Keratinocyte (primary cell): ENCODE results near the gene WDR27. TPM values are rescaled to one million over a fixed set of nuclear protein-coding genes. Genes with fewer than 3 reads are reported as not detected.

ENCODE experiments used
- DNase-seq: peaks from one replicate; pipeline ENCODE4 v3.0.0-alpha.2; 2011; ENCODE audit warnings: low read depth, missing footprints, low spot score
- FAIRE-seq: peaks from 2 replicates; lab custom pipeline; 2011; peaks lifted over from hg19 to GRCh38; lab: Jason Lieb, UNC
- H2AFZ ChIP-seq: 2 replicates; pipeline ENCODE4 v1.6.0; 2012; ENCODE audit warnings: low read length, control low read depth, inconsistent platforms; ENCODE audit not compliant: control insufficient read depth
- H3K27ac ChIP-seq: 2 replicates; pipeline ENCODE4 v1.5.1; 2011; ENCODE audit warnings: low read length; ENCODE audit not compliant: control insufficient read depth, insufficient read depth
- H3K27me3 ChIP-seq: 3 replicates; pipeline ENCODE4 v1.6.0; 2011; ENCODE audit warnings: low read length; ENCODE audit not compliant: control insufficient read depth, insufficient read depth; ENCODE audit errors: extremely low read depth
- H3K36me3 ChIP-seq, 2 experiments: 2 replicates in 1 of 2; 3 replicates in 1 of 2; pipeline ENCODE4 v1.5.1; 2011; ENCODE audit warnings: low read length in 2 of 2, mild to moderate bottlenecking in 1 of 2; ENCODE audit not compliant: control insufficient read depth in 2 of 2, insufficient read depth in 2 of 2; ENCODE audit errors: extremely low read depth in 1 of 2
- H3K4me1 ChIP-seq: 3 replicates; pipeline ENCODE4 v1.5.1; 2011; ENCODE audit warnings: low read length; ENCODE audit not compliant: control insufficient read depth, insufficient read depth; ENCODE audit errors: extremely low read depth
- H3K4me2 ChIP-seq: 3 replicates; pipeline ENCODE4 v1.6.0; 2011; ENCODE audit warnings: low read depth, low read length; ENCODE audit not compliant: control insufficient read depth, insufficient read depth; ENCODE audit errors: extremely low read depth
- H3K4me3 ChIP-seq, 3 experiments: fragments of 200-600 bp in 1 of 3; sonication (generic) in 1 of 3; 2 replicates in 2 of 3; 3 replicates in 1 of 3; pipeline ENCODE4 v1.5.1; 2011 to 2016; ENCODE audit warnings: low read length in 3 of 3, mild to moderate bottlenecking in 3 of 3, control low read depth in 2 of 3, inconsistent platforms in 1 of 3, low read depth in 1 of 3, mixed read lengths in 1 of 3, mixed run types in 1 of 3, moderate library complexity in 1 of 3; ENCODE audit not compliant: control insufficient read depth in 2 of 3, insufficient read depth in 2 of 3; ENCODE audit errors: extremely low read depth in 1 of 3
- H3K79me2 ChIP-seq: 2 replicates; pipeline ENCODE4 v1.6.0; 2012; ENCODE audit warnings: low read length; ENCODE audit not compliant: control insufficient read depth, insufficient read depth
- H3K9ac ChIP-seq: 3 replicates; pipeline ENCODE4 v1.6.0; 2011; ENCODE audit warnings: low read length; ENCODE audit not compliant: control insufficient read depth, insufficient read depth; ENCODE audit errors: extremely low read depth
- H3K9me1 ChIP-seq: 3 replicates; pipeline ENCODE4 v1.6.0; 2011; ENCODE audit warnings: low read length; ENCODE audit not compliant: control insufficient read depth, insufficient read depth; ENCODE audit errors: extremely low read depth
- H3K9me3 ChIP-seq: 2 replicates; pipeline ENCODE4 v1.5.1; 2012; ENCODE audit warnings: low read depth, low read length; ENCODE audit not compliant: control insufficient read depth
- H4K20me1 ChIP-seq: 3 replicates; pipeline ENCODE4 v1.6.0; 2011; ENCODE audit warnings: low read length; ENCODE audit not compliant: control insufficient read depth, insufficient read depth; ENCODE audit errors: extremely low read depth
- CTCF ChIP-seq, 3 experiments: IDR thresholded peaks in 1 of 3; conservative IDR thresholded peaks in 1 of 3; optimal IDR thresholded peaks in 1 of 3; 2 replicates in 2 of 3; 3 replicates in 1 of 3; pipeline versions ENCODE3 to v1.5.1; 2011; ENCODE audit warnings: low read length in 3 of 3, mild to moderate bottlenecking in 3 of 3, moderate library complexity in 2 of 3, control low read depth in 1 of 3, inconsistent platforms in 1 of 3; ENCODE audit not compliant: insufficient read depth in 2 of 3; ENCODE audit errors: extremely low read depth in 1 of 3
- EZH2 ChIP-seq: IDR thresholded peaks from one replicate; pipeline ENCODE4 v1.6.1; 2012; ENCODE audit warnings: inconsistent platforms, mild to moderate bottlenecking, low read length, moderate library complexity
- dilution Hi-C: fragments of 300-500 bp; cut with MboI; formaldehyde crosslinking; loops from one replicate; pipeline ENCODE4 v1.7.0; 2020; ENCODE audit warnings: low sequenced_read_pairs; ENCODE audit not compliant: extremely low pct_ligation_motif_present
- polyA plus RNA-seq, 5 experiments: library from polyadenylated mRNA; depleted of rRNA in 3 of 5; stranded (reverse) in 3 of 5; stranded (forward) in 1 of 5; unstranded in 1 of 5; fragments of >200 nt; gene quantifications; 1 replicate in 1 of 5; 2 replicates in 3 of 5; 3 replicates in 1 of 5; pipeline versions ENCODE4 v1.2.1 to v1.2.3, GENCODE V29; 2011 to 2012; ENCODE audit warnings: missing spikeins in 2 of 5, low read depth in 1 of 5, low replicate concordance in 1 of 5

The WDR27 gene
- polyA plus RNA-seq, 1 donor (not counting 4 experiments of a cell fraction or from before 2014, with no cell fraction given): 17.8 TPM

DNA sequence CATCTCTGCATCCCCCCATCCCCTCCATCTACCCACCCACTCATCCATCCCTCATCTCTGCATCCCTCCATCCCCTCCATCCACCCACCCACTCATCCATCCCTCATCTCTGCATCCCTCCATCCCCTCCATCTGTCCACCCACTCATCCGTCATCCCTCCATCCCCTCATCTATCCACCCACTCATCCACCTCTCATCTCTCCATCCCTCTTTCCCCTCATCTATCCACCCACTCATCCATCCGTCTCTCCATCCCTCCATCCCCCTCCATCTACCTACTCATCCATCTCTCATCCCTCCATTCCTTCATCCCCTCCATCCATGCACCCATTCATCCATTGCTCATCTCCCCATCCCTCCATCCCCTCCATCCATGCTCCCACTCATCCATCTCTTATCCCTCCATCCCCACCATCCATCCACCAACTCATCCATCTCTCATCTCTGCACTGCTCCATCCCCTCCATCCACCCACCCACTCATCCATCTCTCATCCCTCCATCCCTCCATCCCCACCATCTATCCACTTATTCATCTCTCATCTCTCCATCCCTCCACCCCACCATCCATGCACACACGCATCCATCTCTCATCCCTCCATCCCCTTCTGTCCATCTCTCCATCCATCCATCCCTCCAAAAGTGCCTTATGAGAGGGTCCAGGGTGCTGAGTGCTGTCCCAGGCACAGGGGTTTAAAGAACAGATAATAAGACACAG lies 51.4 kb downstream of the WDR27 start:
- Histone ChIP-seq H4K20me1 (no peaks in the 10 kb centered on the region), H3K27ac (no peak overlapping the region), H3K9ac (no peak overlapping the region), H3K27me3 (no peaks in the 10 kb centered on the region), H3K4me2 (no peak overlapping the region), H3K9me3 (no peaks in the 10 kb centered on the region), H3K4me3 (no peak overlapping the region), H3K4me1 (no peaks in the 10 kb centered on the region), H3K36me3 (peaks cover 0 to 1% of the 10 kb centered on the region in 2 experiments), H3K79me2 (no peaks in the 10 kb centered on the region), H2AFZ (no peak overlapping the region), H3K9me1 (no peaks in the 10 kb centered on the region)
- DNase-seq (no peak), FAIRE-seq (no peak)
- TF ChIP-seq EZH2 (no peak), CTCF (optimal IDR thresholded peaks at IDR 0.05 in 1 of 3, IDR thresholded peaks at IDR 0.05 in 1 of 3, conservative IDR thresholded peaks at IDR 0.05 in 1 of 3; ENCODE audit: extremely low read depth in 1 of 3, insufficient read depth in 2 of 3, low read length in 3 of 3) (no peak)
- dilution Hi-C loops: no loop called here

DNA sequence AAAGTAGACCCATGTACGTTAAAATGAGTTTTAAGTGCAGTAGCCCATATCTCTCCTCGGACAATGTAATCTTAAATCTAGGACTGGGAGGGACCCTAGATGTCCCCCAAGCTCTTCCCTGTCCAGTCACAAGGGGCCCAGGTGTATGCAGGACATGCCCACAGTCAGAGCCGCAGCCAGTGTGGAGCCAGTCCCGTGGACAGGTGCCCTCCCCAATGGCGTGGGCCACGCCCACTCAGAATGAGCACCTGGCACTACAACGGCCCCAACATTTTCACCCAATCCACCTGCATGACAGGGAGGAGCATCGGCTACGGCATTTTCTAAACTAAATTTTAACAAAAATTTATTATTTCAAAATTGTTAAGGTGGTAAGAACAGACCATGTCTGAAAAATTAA lies 53.2 kb downstream of the WDR27 start:
- TF ChIP-seq CTCF (optimal IDR thresholded peaks at IDR 0.05 in 1 of 3, IDR thresholded peaks at IDR 0.05 in 1 of 3, conservative IDR thresholded peaks at IDR 0.05 in 1 of 3; ENCODE audit: extremely low read depth in 1 of 3, insufficient read depth in 2 of 3, low read length in 3 of 3) (no peak), EZH2 (no peak)
- FAIRE-seq (no peak), DNase-seq (no peak)
- Histone ChIP-seq H3K4me2 (no peak overlapping the region), H3K27ac (no peak overlapping the region), H2AFZ (no peak overlapping the region), H3K4me3 (no peak overlapping the region), H3K27me3 (no peaks in the 10 kb centered on the region), H3K9me1 (no peaks in the 10 kb centered on the region), H3K79me2 (no peaks in the 10 kb centered on the region), H3K9me3 (no peaks in the 10 kb centered on the region), H4K20me1 (no peaks in the 10 kb centered on the region), H3K36me3 (peaks cover 0 to under 1% of the 10 kb centered on the region in 2 experiments), H3K4me1 (no peaks in the 10 kb centered on the region), H3K9ac (no peak overlapping the region)
- dilution Hi-C loops: no loop called here
